GM18505 (cell line): Measurements from ENCODE around the gene FAM76A.
"Not testable (repeated sequence)": the region's sequence is repeated elsewhere in the genome, so short reads cannot be mapped to it uniquely, and the experiment has no call there.

ENCODE experiments used
- ATAC-seq: cut with Tn5 transposase; IDR thresholded peaks from one replicate; pipeline ENCODE4 v1.9.1; 2021; ENCODE audit not compliant: unreplicated experiment
- POLR2A ChIP-seq: IDR thresholded peaks from 4 replicates; pipeline ENCODE4 v1.6.1; 2011; ENCODE audit warnings: borderline replicate concordance; ENCODE audit not compliant: insufficient read depth, insufficient read length; ENCODE audit errors: extremely low read depth

Gene FAM76A

GRCh38 chr1:27725374-27726172 lies at the start of gene FAM76A:
FAM76A (plus strand) TSS chr1:27725961; CDS start chr1:27726081, 120 bp downstream.
- peak; percentile 93 for ATAC-seq
- peak; percentile 54 for TF ChIP-seq POLR2A

GRCh38 chr1:27676410-27676809 lies 49.4 kb upstream of the FAM76A start:
- no peak for TF ChIP-seq POLR2A
- no peak for ATAC-seq

DNA sequence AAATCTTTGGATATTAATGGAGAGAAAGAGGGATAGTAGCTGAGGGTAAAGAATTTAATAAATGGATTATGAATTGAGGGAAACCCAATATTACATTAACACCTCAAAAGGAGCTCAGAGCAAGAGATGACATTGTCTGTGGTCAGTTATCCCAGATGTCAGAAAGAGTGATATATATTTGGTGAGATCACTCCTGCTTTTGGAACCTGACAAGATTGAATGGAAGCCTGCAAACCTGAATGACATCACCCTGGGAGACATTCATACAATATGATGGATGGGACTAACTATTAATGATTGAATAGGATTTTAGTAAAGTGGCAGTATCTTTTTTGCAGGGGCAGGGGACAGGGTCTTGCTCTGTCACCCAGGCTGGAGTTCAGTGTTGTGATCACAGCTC lies 47.0 kb upstream of the FAM76A start:
- no peak for ATAC-seq
- no peak for TF ChIP-seq POLR2A

GRCh38 chr1:27680225-27680791 lies 45.5 kb upstream of the FAM76A start:
- not testable (repeated sequence) for ATAC-seq

DNA sequence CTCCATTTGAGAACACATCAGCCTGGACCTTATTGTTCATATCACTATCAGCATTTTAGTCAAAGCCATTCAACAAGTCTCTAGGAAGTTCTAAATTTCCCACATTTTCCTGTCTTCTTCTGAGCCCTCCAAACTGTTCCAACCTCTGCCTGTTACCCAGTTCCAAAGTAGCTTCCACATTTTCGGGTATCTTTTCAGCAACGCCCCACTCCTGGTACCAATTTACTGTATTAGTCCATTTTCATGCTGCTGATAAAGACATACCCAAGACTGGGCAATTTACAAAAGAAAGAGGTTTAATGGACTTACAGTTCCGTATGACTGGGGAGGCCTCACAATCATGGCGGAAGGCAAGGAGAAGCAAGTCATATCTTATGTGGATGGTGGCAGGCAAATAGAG lies 44.2 kb upstream of the FAM76A start:
- not testable (repeated sequence) for ATAC-seq

- no peak for ATAC-seq
- no peak for TF ChIP-seq POLR2A
Measured at GRCh38 chr1:27682351-27682944, 43.3 kb upstream of the FAM76A start.

GRCh38 chr1:27684176-27684575 lies 41.6 kb upstream of the FAM76A start:
- no peak for TF ChIP-seq POLR2A
- ATAC-seq: no peak

GRCh38 chr1:27686223-27686990 lies 39.4 kb upstream of the FAM76A start:
- TF ChIP-seq POLR2A: no peak
- no peak for ATAC-seq

DNA sequence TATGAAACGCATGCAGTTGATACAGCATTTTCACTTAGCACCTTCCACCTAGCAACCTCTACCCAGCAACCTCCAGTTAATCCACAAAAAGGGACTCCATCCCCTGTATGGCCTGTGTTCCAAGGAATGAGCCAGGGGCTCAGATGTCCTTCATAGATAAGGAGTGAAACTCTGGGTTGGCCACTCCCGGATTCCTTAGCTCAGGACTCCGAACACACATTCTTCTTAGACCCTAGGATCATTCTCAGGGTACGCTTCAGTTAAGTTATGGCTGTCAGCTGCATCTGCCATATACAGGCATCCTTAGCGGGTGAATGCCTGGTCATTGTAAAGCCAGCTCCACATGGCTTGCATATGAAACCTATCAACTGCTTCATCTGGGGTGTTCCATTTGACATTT lies 37.9 kb upstream of the FAM76A start:
- TF ChIP-seq POLR2A: no peak
- no peak for ATAC-seq

DNA sequence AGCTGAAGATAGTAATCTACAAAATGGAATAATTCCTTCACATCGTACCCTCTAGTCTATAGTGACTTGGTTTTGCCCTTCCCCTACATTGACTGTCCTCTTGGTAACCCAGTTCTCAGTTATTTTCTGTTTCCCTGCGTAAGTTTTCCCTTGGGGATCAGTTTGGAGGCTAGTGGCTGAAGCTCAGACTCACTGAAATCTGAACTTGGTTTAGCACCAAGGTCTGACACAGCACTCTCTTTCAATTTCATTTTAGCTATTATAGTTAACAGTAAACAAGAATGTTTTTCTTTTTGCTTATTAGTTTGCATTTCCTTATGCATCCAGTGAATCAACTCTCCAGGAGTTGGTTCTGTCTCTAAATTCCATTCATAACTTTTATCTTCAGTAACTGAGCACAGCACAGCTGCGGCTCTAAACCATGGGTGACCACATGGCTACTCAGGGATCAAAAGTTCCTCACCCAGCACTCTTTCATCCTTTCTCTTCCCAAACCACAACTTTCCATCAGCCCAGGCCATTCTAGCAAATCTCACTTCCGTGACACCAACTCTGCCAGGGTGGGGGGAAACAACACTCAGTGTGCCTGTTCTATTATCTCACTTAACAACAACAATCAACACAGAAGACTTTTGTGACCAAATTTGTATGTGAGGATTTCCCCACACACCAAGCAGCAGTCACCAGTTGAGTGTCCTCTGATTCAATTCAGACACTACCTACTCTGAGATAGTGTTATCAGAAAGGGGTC lies 36.2 kb upstream of the FAM76A start:
- ATAC-seq: no peak
- TF ChIP-seq POLR2A: no peak

GRCh38 chr1:27690183-27690582 lies 35.6 kb upstream of the FAM76A start:
- no peak for TF ChIP-seq POLR2A
- ATAC-seq: no peak

DNA sequence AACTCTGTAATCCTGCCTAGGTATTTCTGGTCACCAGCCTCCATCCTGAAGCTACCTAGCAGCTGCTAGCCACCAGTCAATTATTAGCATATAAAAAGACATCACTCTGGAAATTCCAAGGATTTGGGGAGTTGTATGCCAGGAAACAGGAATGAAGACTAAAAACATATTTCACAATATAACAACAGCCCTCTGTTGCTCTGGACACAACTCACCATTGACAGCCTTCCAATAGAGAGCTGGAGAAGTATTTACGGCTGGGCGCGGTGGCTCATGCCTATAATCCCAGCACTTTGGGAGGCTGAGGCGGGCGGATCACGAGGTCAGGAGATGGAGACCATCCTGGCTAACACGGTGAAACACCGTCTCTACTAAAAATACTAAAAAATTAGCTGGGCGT lies 28.9 kb upstream of the FAM76A start:
- ATAC-seq: not testable (repeated sequence)

- TF ChIP-seq POLR2A: no peak
- ATAC-seq: no peak
Measured at GRCh38 chr1:27704958-27705357, 20.8 kb upstream of the FAM76A start.

- no peak for TF ChIP-seq POLR2A
- no peak for ATAC-seq
Measured at GRCh38 chr1:27705545-27705944, 20.2 kb upstream of the FAM76A start.

DNA sequence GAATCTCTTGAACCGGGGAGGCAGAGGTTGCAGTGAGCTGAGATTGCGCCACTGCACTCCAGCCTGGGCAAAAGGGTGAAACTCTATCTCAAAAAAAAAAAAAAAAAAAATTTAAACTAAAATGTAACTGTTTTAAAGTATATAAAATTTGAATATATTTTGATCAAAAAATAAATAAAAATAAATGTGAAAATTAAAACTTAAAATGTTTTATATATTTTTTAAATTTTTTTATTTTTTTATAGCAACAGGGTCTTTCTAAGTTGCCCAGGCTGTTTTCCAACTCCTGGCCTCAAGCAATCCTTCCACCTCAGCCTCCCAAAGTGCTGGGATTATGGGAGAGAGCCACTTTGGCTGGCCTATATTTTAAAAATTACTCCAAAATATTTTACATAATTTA lies 15.2 kb upstream of the FAM76A start:
- no peak for ATAC-seq
- no peak for TF ChIP-seq POLR2A
